Activated naive CD4-positive, alpha-beta T cell treated with Interleukin-2 at 50 U/mL for 16 hours (primary cell): ENCODE results near the gene KCNIP4.

Experiments used
- DNase-seq: peaks from one replicate; pipeline ENCODE4 v3.0.0-alpha.2; 2020

The KCNIP4 gene

GRCh38 chr4:21544955-21545354 is 403.6 kb downstream of the KCNIP4 start:
- DNase-seq, result no peak

GRCh38 chr4:21544415-21544814 is 404.2 kb downstream of the KCNIP4 start:
- DNase-seq, result no peak

- DNase-seq, result no peak
Observed at GRCh38 chr4:21543514-21543913, 405.1 kb downstream of the KCNIP4 start.

- no peak for DNase-seq
Observed at GRCh38 chr4:21535898-21536297, 412.7 kb downstream of the KCNIP4 start.

- DNase-seq, result no peak
Observed at GRCh38 chr4:21531048-21531447, 417.5 kb downstream of the KCNIP4 start.

- no peak for DNase-seq
Observed at GRCh38 chr4:21529214-21529613, 419.4 kb downstream of the KCNIP4 start.

GRCh38 chr4:21522296-21522695 is 426.3 kb downstream of the KCNIP4 start:
- DNase-seq, result no peak

- no peak for DNase-seq
Observed at GRCh38 chr4:21517126-21517859, 431.3 kb downstream of the KCNIP4 start.

GRCh38 chr4:21514022-21514694 is 434.4 kb downstream of the KCNIP4 start:
- DNase-seq, result no peak

GRCh38 chr4:21512353-21512752 is 436.2 kb downstream of the KCNIP4 start:
- DNase-seq, result no peak

GRCh38 chr4:21507439-21507838 is 441.1 kb downstream of the KCNIP4 start:
- no peak for DNase-seq

GRCh38 chr4:21490682-21491081 is 457.9 kb downstream of the KCNIP4 start:
- DNase-seq, result no peak

- no peak for DNase-seq
Observed at GRCh38 chr4:21476757-21477156, 471.8 kb downstream of the KCNIP4 start.

GRCh38 chr4:21474195-21474594 is 474.4 kb downstream of the KCNIP4 start:
- no peak for DNase-seq

GRCh38 chr4:21470535-21470934 is 478.0 kb downstream of the KCNIP4 start:
- DNase-seq, result no peak

GRCh38 chr4:21469438-21470300 is 478.9 kb downstream of the KCNIP4 start:
- DNase-seq, result no peak

- DNase-seq, result no peak
Observed at GRCh38 chr4:21467551-21467950, 481.0 kb downstream of the KCNIP4 start.

- no peak for DNase-seq
Observed at GRCh38 chr4:21457086-21457840, 491.3 kb downstream of the KCNIP4 start.

GRCh38 chr4:21454831-21455230 is 493.7 kb downstream of the KCNIP4 start:
- DNase-seq, result no peak

- DNase-seq, result no peak
Observed at GRCh38 chr4:21454201-21454600, 494.4 kb downstream of the KCNIP4 start.

- no peak for DNase-seq
Observed at GRCh38 chr4:21452931-21453330, 495.6 kb downstream of the KCNIP4 start.

GRCh38 chr4:21451032-21451431 is 497.5 kb downstream of the KCNIP4 start:
- no peak for DNase-seq

GRCh38 chr4:21450331-21450730 is 498.2 kb downstream of the KCNIP4 start:
- no peak for DNase-seq
